ENCODE measurements around the gene GPR146. TPM values are rescaled to one million over a fixed set of nuclear protein-coding genes. Genes with fewer than 3 reads are reported as not detected.

Gene GPR146
- total RNA-seq, 4 donors from 2014 or later: 29.6 to 89.8 (median 56.9) TPM

- no peak for DNase-seq (ENCODE audit: low spot score)
Observed at GRCh38 chr7:1099154-1099542, 54.8 kb downstream of the GPR146 start.

GRCh38 chr7:1099637-1100036 lies 55.3 kb downstream of the GPR146 start:
- no peak for TF ChIP-seq CTCF (IDR thresholded peaks at IDR 0.05)
- DNase-seq (ENCODE audit: low spot score) (no peak), ATAC-seq (ENCODE audit: low FRiP score) (no peak)

More at GRCh38 chr7:1099154-1099542, 54.8 kb downstream of the GPR146 start:
- ATAC-seq (ENCODE audit: low FRiP score): no peak
- no peak for TF ChIP-seq CTCF (IDR thresholded peaks at IDR 0.05)

DNA sequence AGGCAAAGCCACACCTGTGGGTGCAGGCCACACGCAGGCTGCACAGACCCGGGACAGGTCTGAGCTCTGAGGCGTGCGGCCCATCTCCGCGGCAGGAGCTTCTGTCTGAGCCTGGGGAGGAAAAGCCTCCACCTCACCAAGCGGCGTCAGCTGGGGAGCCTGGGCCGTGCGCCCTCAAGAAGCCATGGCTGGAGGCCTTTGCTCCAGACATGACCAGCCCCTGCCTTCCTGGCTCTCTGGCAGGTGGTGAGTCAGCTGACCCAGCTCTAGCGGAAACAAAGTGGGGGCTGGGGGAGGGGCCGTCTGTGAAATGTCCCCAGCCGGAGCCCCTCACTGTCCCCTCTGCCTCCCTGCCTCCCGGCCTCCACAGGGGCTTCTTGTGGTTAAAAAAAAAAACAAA lies 56.0 kb downstream of the GPR146 start:
- no peak for DNase-seq (ENCODE audit: low spot score)
- no peak for TF ChIP-seq CTCF (IDR thresholded peaks at IDR 0.05)
- ATAC-seq (ENCODE audit: low FRiP score): no peak

GRCh38 chr7:1100834-1101562 lies 56.7 kb downstream of the GPR146 start:
- DNase-seq (ENCODE audit: low spot score) (no peak), ATAC-seq (ENCODE audit: low FRiP score) (no peak)
- TF ChIP-seq CTCF (IDR thresholded peaks at IDR 0.05): no peak

- no peak for TF ChIP-seq CTCF (IDR thresholded peaks at IDR 0.05)
- DNase-seq (ENCODE audit: low spot score): no peak
- ATAC-seq (ENCODE audit: low FRiP score): no peak
Observed at GRCh38 chr7:1101563-1102431, 57.5 kb downstream of the GPR146 start.

- no peak for TF ChIP-seq CTCF (IDR thresholded peaks at IDR 0.05)
- DNase-seq (ENCODE audit: low spot score) (no peak), ATAC-seq (ENCODE audit: low FRiP score) (no peak)
Observed at GRCh38 chr7:1103009-1103788, 58.9 kb downstream of the GPR146 start.
